GM23338 (cell line): ENCODE measurements around the gene DET1.

Experiments
- CREB1 ChIP-seq: fragments of 250-450 bp; sonication (Bioruptor Pico); IDR thresholded peaks from 2 replicates; pipeline ENCODE4 v1.5.0; 2020; ENCODE audit warnings: low read depth, mild to moderate bottlenecking, moderate library complexity
- CTCF ChIP-seq, 2 experiments: fragments of 200-600 bp in 1 of 2; sonication (generic) in 1 of 2; conservative IDR thresholded peaks; 2 replicates each; pipeline versions ENCODE4 v1.5.1 to v1.6.1; 2016 to 2017; ENCODE audit warnings: antibody characterized with exemption in 2 of 2, low read depth in 2 of 2, mild to moderate bottlenecking in 2 of 2, moderate library complexity in 1 of 2
- ETS1 ChIP-seq: IDR thresholded peaks from 2 replicates; pipeline ENCODE4 v1.6.1; 2016; ENCODE audit warnings: antibody characterized with exemption
- EZH2 ChIP-seq: fragments of 200-600 bp; sonication (generic); IDR thresholded peaks from one replicate; pipeline ENCODE4 v1.8.0; 2017; ENCODE audit warnings: antibody characterized with exemption, mild to moderate bottlenecking, low read depth; ENCODE audit not compliant: unreplicated experiment
- EZH2phosphoT487 ChIP-seq: fragments of 200-600 bp; sonication (generic); IDR thresholded peaks from one replicate; pipeline ENCODE4 v1.8.1; 2018; ENCODE audit warnings: antibody characterized with exemption; ENCODE audit not compliant: unreplicated experiment
- POLR2AphosphoS5 ChIP-seq: IDR thresholded peaks from 2 replicates; pipeline ENCODE4 v1.6.1; 2016; ENCODE audit warnings: antibody characterized with exemption, low read depth
- REST ChIP-seq: IDR thresholded peaks from one replicate; pipeline ENCODE4 v1.6.1; 2018; ENCODE audit warnings: antibody characterized with exemption; ENCODE audit not compliant: unreplicated experiment
- ZNF114 ChIP-seq: fragments of 250-450 bp; sonication (Bioruptor Pico); IDR thresholded peaks from 2 replicates; pipeline ENCODE4 v1.5.0; 2020; ENCODE audit warnings: mild to moderate bottlenecking, moderate library complexity
- ZNF331 ChIP-seq: fragments of 250-450 bp; sonication (Bioruptor Pico); IDR thresholded peaks from 2 replicates; pipeline ENCODE4 v1.5.0; 2020; ENCODE audit warnings: low read depth, mild to moderate bottlenecking, moderate library complexity

- TF ChIP-seq EZH2 (no peak), ZNF331 (CRISPR knock-in tag) (no peak), CTCF (conservative IDR thresholded peaks at IDR 0.05; ENCODE audit: low read depth in 2 of 2) (no peak), EZH2phosphoT487 (no peak), ZNF114 (CRISPR knock-in tag) (no peak), POLR2AphosphoS5 (no peak), REST (no peak), ETS1 (no peak), CREB1 (CRISPR knock-in tag) (no peak)
These were observed 82.5 kb downstream of the DET1 start for GRCh38 chr15:88463870-88464532.
